PC-3 (cell line): ENCODE measurements around the gene VPS18.

ENCODE experiments used
- EZH2 ChIP-seq: fragments of 300-600 bp; sonication (generic); IDR thresholded peaks from one replicate; pipeline ENCODE4 v1.6.1; 2017; ENCODE audit warnings: antibody characterized with exemption, mild to moderate bottlenecking, low read length; ENCODE audit not compliant: unreplicated experiment
- TF ChIP-seq, protein P1 (sequence below): fragments of 300-600 bp; sonication (generic); conservative IDR thresholded peaks from 2 replicates; pipeline ENCODE4 v1.5.1; 2017; ENCODE audit warnings: antibody characterized with exemption, low read depth, mild to moderate bottlenecking, low read length

DNA sequence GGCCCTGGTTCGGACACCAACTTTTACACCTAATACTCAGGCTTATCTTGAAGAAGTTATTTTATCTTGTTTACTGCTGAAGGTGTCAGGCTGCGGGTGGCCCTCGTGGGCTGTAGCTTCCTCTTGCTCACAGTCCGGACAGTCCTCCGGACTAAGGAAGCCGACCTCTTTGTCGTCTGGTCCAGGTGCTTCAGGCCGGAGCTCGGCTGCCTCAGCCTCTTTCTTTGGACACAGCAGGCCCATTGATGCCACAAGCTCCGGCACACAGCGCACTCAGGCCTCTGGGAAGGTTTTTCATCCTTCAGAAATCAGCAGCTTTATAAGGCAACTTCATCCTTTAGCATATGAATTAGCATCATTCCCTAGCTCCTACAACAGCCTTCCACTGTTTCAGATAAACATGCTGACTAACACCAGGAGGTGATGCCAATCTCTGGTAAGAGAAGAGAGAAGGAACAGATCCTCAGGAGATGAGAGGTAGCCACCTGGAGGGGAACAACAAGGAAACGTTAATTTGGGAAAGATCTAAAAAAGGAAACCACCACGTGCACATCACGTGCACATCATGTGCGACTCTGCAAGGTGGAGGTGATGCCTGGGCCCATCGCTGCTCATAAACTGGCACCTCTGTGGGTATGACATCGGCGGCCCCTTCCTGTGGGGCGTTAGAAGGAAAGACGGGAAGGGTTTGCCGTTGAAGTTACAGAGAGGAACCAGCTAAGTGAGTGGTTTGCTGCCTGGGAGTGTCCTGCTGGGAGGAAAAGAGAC is 54.6 kb downstream of the VPS18 start:
- TF ChIP-seq, protein P1, sequence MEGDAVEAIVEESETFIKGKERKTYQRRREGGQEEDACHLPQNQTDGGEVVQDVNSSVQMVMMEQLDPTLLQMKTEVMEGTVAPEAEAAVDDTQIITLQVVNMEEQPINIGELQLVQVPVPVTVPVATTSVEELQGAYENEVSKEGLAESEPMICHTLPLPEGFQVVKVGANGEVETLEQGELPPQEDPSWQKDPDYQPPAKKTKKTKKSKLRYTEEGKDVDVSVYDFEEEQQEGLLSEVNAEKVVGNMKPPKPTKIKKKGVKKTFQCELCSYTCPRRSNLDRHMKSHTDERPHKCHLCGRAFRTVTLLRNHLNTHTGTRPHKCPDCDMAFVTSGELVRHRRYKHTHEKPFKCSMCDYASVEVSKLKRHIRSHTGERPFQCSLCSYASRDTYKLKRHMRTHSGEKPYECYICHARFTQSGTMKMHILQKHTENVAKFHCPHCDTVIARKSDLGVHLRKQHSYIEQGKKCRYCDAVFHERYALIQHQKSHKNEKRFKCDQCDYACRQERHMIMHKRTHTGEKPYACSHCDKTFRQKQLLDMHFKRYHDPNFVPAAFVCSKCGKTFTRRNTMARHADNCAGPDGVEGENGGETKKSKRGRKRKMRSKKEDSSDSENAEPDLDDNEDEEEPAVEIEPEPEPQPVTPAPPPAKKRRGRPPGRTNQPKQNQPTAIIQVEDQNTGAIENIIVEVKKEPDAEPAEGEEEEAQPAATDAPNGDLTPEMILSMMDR = no peak
- TF ChIP-seq EZH2 = no peak
